Dedifferentiated amniotic fluid mesenchymal stem cell (primary cell): ENCODE measurements around the gene SEC14L5.

Experiments
- DNase-seq: peaks from one replicate; pipeline ENCODE4 v3.0.0-alpha.2; 2016; ENCODE audit errors: extremely low spot score

SEC14L5 gene

GRCh38 chr16:4957720-4958509 is at the start of gene SEC14L5:
TSS of gene SEC14L5 (plus strand) at chr16:4958330. CDS start at chr16:4959324, 994 bp downstream.
- peak; percentile 96 for DNase-seq

DNA sequence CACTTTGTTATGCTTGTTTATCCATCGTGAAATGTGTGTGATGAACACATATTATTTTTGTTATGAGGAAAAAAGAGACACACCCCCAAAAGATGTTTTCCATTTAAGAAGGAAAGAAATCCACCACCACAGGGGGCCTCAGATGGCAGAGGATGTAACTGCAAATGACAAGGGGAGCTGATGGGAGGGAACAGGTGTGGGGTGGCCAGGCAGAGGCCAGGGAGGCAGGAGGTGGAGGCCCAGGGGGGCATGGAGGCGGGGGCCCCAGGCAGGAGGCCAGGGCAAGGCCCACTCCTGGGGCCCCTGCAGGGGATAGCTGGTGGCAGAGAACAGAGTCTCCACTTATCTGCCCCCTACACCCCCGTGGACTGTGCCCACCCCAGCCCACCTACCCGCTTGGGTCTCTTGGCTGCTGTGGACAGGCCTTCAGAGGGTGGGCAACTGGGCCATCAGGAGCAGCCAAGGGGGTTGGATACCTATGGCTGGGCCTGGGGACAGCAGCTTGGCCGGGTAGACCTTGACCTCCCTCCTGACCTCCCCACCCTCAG is 49.2 kb upstream of the SEC14L5 start:
- DNase-seq, result no peak

DNA sequence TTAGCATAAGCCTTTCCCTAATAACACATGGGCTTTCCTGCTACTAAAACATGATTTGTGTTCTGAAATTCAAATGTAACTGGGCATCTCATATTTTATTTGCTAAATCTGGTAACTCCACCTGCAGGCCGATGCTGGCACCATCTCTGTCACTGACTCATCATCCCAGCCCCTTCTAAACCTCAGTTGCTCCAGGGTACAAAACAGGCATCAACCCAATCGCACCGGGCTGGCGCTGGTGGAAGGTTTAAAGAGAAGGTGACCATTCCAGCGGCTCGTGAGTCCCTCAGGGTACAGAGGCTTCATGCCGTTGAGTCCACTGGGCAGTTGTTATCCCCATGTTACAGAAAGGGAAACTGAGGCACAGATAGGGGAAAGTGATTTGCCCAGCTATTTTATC is 48.3 kb upstream of the SEC14L5 start:
- no peak for DNase-seq

DNA sequence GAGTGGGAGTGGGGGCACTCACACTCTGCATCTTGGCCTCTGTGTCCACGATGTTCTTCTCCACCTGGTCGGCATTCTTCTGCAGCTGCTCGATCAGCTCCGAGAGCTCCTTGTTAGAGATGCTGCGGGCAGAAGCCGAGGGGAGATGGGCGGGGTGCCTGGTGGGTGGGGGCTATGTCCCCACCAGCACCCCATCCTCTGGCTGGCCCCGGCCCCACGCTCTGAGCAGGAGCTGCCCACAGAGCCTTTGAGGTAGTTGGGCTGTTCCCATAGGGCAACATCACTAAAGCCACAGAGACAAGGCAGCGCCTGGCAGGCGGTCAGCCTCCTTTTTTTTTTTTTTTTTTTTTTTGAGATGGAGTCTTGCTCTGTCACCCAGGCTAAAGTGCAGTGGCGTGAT is 47.3 kb upstream of the SEC14L5 start:
- no peak for DNase-seq

- DNase-seq, result peak; percentile 69
Measured at GRCh38 chr16:4911970-4912386, 46.2 kb upstream of the SEC14L5 start.

DNA sequence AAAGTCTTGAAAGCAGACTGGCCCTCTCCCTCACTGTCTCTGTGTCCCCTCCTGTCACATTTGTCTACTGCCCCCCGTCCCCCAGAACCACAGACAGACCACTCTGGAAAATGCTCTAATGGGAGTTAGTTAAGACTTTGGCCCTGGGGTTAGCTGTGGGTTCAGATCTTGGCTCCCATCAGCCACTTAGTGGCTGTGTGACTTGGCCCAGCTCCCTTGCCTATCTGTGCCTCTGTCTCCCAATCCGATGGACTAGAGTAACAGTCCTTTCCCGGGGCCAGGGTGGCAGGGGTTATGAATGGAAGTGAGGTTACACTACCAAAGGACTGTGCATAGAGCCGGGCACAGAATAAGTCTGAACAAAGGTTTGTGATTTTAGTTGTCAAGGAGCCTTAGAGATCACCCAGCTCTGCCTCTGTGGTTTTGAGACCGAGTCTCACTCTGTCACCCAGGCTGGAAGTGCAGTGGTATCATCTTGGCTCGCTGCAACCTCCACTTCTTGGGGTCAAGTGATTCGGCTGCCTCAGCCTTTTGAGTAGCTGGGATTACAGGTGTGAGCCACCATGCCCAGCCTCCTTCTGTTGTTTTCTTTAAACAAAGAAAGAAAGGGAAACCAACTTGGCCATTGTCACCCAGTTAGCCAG is 44.9 kb upstream of the SEC14L5 start:
- DNase-seq, result no peak

GRCh38 chr16:4913774-4914525 is 44.2 kb upstream of the SEC14L5 start:
- DNase-seq, result no peak

DNA sequence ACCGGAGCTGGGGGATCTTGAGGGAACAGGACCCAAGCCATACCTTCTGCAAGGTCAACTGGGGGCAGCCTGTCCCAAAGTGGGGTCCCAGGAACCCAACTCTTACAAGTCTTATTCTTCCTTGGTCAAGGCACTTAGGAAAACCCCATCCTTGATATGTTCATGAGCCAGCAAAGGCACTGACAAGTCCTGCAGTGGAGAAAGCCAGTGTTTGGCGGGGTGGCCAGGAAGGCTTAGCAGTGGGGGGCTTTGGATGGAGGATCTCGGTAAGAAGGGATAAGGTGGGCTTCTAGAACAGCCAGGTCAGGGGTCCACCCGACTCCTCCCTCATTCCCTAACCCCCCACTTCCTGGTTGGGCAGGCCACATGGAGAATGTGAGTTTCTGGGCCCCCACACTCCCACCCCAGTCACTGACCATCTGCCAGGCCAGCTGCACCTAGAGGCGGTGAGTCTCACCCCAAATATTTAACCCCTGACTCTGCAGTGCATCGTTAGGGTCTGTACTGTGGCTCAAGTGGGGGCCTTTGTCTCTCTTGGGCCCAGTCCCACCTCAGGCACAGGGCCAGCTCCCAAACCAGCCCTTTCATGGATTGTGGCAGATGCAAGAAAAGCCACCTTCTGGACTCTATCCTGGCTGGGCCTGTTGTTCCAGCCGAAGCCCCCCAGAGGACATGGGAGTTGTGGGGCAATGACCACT is 43.5 kb upstream of the SEC14L5 start:
- no peak for DNase-seq

DNA sequence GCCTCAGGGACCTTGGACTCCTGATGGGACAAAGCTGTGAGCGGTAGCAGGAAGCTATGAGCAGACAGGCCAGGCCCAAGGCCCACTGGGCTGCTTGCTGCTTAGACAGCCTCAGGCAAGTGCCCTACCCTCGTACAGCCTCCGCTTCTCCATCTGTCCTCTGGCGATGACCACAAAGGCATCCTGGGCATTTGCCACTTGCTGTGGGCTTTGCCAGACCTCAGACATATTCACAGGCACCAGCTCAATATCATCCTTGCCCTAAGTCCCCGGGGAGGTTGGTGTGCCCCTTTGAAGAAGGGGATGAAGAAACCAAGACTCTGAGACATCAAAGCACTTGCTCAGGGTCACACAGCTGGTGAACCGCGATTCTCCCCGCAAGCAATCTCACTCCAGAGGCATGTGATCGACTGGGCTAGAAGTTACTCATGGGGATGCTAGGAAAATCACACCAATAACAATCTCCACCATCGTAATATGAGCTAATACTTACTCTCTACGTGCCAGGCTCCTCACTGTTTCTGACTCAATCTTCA is 42.8 kb upstream of the SEC14L5 start:
- DNase-seq, result peak; percentile 73

DNA sequence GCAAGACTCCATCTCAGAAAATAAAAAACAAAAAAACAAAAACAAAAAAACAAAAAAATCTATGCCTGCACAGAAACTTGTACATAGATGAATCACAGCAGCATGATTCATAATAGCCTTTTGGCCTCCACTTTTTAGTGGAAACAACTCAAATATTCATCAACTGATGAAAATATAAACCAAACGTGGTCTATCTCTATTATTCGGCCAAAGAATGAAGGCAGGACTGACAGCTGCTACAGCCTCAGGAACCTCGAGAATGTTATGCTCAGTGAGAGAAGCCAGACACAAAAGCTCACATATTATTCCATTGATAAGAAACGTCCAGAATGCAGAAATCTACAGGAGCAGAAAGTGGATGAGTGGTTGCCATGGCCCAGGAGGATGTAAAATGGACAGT is 41.0 kb upstream of the SEC14L5 start:
- peak; percentile 59 for DNase-seq

DNA sequence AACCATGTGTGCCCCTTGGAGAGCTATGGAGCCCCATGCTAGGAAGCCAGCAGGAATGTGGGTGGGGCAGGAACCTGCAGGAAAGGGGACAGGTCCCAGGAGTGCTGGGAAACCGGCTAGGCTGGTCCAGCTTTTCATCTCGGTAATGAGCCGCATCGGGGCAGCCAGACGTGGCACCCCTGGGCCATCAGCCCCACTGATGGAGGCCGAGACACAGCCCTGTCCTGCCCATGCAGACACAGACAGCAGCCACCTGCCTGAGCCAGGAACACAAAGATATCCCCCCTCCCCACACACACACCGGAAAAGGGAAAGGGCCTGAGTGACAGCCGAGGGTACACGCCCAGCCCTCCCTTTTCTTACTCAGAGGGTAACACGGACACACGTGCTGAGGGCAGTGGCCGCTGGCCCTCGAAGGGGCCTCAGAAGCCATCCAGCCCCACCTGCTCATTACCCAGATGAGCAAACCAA is 39.3 kb upstream of the SEC14L5 start:
- no peak for DNase-seq

GRCh38 chr16:4920826-4921225 is 37.3 kb upstream of the SEC14L5 start:
- DNase-seq, result no peak

DNA sequence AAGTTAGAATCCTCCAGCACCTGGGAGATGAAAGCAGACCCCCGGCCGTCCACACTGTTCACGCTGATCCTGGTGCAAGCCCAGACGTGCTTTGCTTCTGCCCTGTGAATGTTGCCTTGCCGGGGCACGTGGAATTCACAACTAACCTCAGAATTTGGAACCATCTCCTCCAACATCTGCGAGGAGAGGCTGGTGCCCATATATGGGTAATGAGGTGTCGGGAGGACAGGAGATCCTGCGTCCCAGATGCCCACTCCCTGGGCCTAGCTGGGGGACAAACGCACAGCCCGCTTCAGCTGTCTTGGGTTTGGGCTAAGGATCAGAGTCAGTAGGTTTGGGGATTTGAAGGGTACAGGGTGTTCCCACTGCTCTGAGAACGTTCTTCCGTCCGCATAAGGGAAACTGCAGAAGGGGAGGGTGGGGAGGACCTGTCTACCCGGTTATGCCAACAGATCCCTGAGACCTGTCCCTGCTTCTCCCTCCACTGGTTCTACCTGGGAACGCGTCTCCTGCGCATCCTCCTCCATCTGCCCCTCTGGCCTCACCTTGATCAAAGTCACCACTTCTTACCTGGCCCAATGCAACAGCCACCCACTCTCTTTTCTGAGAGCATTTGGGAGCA is 35.3 kb upstream of the SEC14L5 start:
- DNase-seq, result no peak

DNA sequence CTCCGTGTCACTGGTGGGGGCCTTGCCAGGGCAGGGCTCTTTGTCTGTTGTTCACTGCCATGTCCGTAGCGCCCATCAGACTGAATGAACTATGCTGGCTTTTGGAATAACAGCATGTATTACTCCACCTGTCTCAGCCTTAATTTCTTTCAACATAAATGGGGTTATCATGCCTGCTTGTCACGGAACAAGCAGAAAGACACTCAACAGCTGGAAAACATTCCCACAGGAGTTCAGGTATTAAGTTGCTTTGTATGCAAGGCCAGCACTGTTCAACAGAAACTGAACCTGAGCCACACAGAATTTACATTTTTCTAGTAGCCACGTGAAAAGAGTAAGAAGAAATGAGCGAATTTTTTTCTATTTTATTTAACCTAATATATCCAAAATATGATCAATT is 34.3 kb upstream of the SEC14L5 start:
- DNase-seq, result no peak

DNA sequence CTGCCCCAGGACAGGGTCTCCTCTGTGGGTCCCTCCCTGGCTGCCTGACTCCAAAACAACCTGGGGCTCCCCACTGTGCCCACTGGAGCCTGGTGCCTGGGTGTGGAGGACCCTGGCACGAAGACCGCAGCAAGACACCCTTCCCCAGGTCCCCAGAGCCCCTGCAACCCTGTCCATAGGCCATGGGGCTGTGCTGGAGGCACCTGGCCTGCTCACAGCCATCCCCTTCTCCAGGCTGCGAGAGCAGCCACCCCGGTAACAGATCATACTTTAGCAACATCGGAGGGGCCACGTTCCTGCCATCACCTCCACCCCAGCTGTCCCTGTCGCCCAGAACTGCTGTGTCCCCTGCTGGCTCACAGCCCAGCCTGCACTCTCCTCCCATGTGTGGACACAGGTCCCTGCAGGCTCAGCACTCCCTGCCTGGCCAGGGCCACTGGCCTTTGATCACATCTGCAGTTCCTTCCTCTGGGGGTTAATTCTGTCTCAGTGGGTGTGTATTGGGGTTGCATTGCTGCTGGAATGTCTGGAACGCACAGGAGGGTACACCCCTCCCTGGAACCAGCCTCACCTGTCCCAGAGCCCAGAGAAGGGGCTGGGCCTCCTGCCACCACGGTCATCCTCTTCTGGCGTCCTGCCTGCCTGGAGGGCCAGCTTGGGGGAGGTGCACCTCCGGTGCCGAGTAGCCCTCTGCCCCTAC is 33.4 kb upstream of the SEC14L5 start:
- no peak for DNase-seq

GRCh38 chr16:4925293-4925607 is 32.9 kb upstream of the SEC14L5 start:
- DNase-seq, result no peak

DNA sequence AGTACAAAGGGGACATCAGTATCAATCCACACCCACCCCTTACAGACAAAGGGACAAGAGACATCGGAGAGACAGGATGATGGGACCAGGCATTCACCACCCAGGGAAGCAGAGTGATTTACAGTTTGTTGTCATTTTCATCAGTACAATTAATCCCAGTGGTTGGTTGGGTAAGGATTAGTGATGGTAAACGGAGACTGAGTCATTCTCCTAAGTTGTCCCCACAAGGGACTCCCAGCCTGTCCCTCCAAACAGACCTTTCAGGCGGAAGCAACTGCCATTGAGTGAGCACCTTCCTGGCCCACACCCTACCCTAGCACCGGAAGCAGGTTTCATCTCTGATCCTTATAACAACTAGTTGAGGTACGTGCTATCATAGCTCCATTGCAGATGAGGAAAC is 32.3 kb upstream of the SEC14L5 start:
- no peak for DNase-seq

- DNase-seq, result no peak
Measured at GRCh38 chr16:4926928-4927327, 31.2 kb upstream of the SEC14L5 start.

DNA sequence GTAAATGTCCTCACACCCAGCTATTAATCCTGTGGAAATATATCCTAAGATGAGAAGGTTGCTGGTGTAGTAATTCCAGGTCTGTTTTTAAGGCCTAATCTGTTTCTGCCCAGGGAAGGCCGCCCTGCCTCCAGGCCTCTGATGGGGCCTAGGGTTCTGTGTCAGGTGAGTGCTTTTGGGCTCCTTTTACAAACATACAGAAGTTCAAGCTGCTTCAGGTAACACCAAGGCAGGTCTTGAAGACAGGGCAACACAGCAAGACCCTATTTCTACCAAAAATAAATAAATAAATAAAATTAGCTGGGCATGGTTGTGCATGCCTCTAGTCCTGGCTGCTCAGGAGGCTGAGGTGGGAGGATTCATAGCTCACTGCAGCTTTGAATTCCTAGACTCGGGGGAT is 30.5 kb upstream of the SEC14L5 start:
- DNase-seq, result no peak

DNA sequence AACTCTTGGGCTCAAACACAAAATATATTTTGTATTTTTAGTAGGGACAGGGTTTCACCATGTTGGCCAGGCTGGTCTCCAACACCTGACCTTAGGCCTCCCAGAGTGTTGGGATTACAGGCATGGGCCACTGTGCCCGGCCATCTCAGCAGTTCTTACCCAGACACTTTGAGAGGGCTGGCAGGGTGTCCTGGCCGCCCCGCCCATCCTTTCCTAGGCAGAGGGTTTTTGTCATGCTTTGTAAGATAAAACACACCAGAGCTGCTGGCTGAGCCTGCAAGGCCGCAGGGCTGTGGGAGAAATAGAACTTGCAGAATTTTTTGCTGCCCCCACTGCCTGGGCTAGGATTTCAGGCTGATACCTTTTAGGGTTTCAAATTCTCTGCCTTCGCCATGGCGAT is 29.9 kb upstream of the SEC14L5 start:
- no peak for DNase-seq
